Panc1 (cell line): Measurements from ENCODE around the gene APBB2. TPM values are rescaled to one million over a fixed set of nuclear protein-coding genes. Genes with fewer than 3 reads are reported as not detected.

Experiments
- ATAC-seq: fragments of 200-7000 bp; cut with Tn5 transposase; 2 replicates; pipeline ENCODE4 v1.9.1; 2020; ENCODE audit warnings: mild to moderate bottlenecking, moderate library complexity
- BruUV-seq: library from RNA; stranded (reverse); fragments of 400-500 nt; replicated peaks from 2 replicates; lab custom pipeline; 2021; lab: Mats Ljungman, UMichigan
- CTCF ChIA-PET: fragments of 300-600 bp; sonication (Branson Sonifier 250); formaldehyde crosslinking; loops from one replicate; lab custom pipeline; 2022; ENCODE audit warnings: antibody characterized with exemption; lab: Charles Lee
- POLR2A ChIA-PET: fragments of 300-600 bp; sonication (Branson Sonifier 250); formaldehyde crosslinking; loops from one replicate; lab custom pipeline; 2022; ENCODE audit warnings: antibody characterized with exemption; lab: Charles Lee
- DNase-seq: peaks from one replicate; pipeline ENCODE4 v3.0.0-alpha.2; 2010; ENCODE audit warnings: low read depth, low spot score
- H3K27ac ChIP-seq: 2 replicates; pipeline ENCODE4 v1.5.1; 2011; ENCODE audit warnings: mild to moderate bottlenecking, low read length, inconsistent platforms
- H3K27me3 ChIP-seq: fragments of 200-500 bp; sonication (Bioruptor generic); 2 replicates; pipeline ENCODE4 v1.6.0; 2014; ENCODE audit warnings: low read length, inconsistent platforms; ENCODE audit not compliant: control insufficient read depth, insufficient read depth
- H3K36me3 ChIP-seq: fragments of 200-500 bp; sonication (Bioruptor generic); 2 replicates; pipeline ENCODE4 v1.5.1; 2014; ENCODE audit warnings: inconsistent platforms, mild to moderate bottlenecking, low read length, moderate library complexity; ENCODE audit not compliant: control insufficient read depth, insufficient read depth
- H3K4me1 ChIP-seq: 2 replicates; pipeline ENCODE4 v1.5.1; 2011; ENCODE audit warnings: inconsistent platforms, mild to moderate bottlenecking, low read length, moderate library complexity; ENCODE audit not compliant: control insufficient read depth, insufficient read depth
- H3K4me3 ChIP-seq, 2 experiments: 2 replicates each; pipeline ENCODE4 v1.5.1; 2011 to 2012; ENCODE audit warnings: low read depth in 2 of 2, low read length in 2 of 2, mild to moderate bottlenecking in 2 of 2, inconsistent platforms in 1 of 2, moderate library complexity in 1 of 2
- H3K9me3 ChIP-seq: fragments of 200-500 bp; sonication (Bioruptor generic); 2 replicates; pipeline ENCODE4 v1.5.1; 2014; ENCODE audit warnings: low read depth, mild to moderate bottlenecking, inconsistent platforms, low read length, moderate library complexity; ENCODE audit not compliant: control insufficient read depth, insufficient read depth
- CTCF ChIP-seq: fragments of 450-650 bp; IDR thresholded peaks from 2 replicates; pipeline ENCODE4 v1.5.1; 2017; ENCODE audit warnings: mild to moderate bottlenecking
- POLR2AphosphoS5 ChIP-seq: IDR thresholded peaks from 2 replicates; pipeline ENCODE4 v1.6.1; 2012; ENCODE audit warnings: mild to moderate bottlenecking, low read depth, low read length, moderate library complexity
- REST ChIP-seq, 2 experiments: IDR thresholded peaks; 2 replicates each; pipeline ENCODE4 v1.6.1; 2011 to 2012; ENCODE audit warnings: low read depth in 2 of 2, control low read depth in 1 of 2, low read length in 1 of 2, mild to moderate bottlenecking in 1 of 2, moderate library complexity in 1 of 2; ENCODE audit not compliant: insufficient read depth in 1 of 2
- SIN3A ChIP-seq: IDR thresholded peaks from 2 replicates; pipeline ENCODE4 v1.6.1; 2012; ENCODE audit warnings: low read depth, mild to moderate bottlenecking, low read length, moderate library complexity, borderline replicate concordance; ENCODE audit not compliant: insufficient read depth
- TCF7L2 ChIP-seq: IDR thresholded peaks from 2 replicates; pipeline ENCODE4 v1.6.1; 2011; ENCODE audit warnings: mild to moderate bottlenecking, low read depth, low read length, inconsistent platforms
- in situ Hi-C: cut with HindIII; loops from 2 replicates; pipeline ENCODE4 v1.10.0; 2016; ENCODE audit warnings: low sequenced_read_pairs, low pct_unique_long_range_greater_than_20kb
- intact Hi-C: fragments of 100-400 bp; cut with micrococcal nuclease; formaldehyde crosslinking; loops from one replicate; pipeline ENCODE4 v1.10.0; 2022; ENCODE audit not compliant: unreplicated experiment
- total RNA-seq: library from RNA; stranded (reverse); gene quantifications from one replicate; pipeline ENCODE4 v1.2.1, GENCODE V29; 2021; ENCODE audit not compliant: unreplicated experiment

Gene APBB2
- total RNA-seq, 1 experiment from 2014 or later = 27.1 TPM

- intact Hi-C loops = no loop called here
- in situ Hi-C loops = no loop called here
- DNase-seq (no peak), ATAC-seq (no peak)
- no TSS peak for BruUV-seq
- POLR2A ChIA-PET = no interaction called here
- TF ChIP-seq CTCF = no peak
- no peak for TF ChIP-seq REST (IDR thresholded peaks at IDR 0.05; ENCODE audit: insufficient read depth in 1 of 2, low read depth in 2 of 2, low read length in 1 of 2)
- no peak for TF ChIP-seq TCF7L2
- TF ChIP-seq SIN3A = no peak
- TF ChIP-seq POLR2AphosphoS5 = no peak
- Histone ChIP-seq H3K36me3 (no peaks in the 10 kb centered on the region; the same call in 1 of the 2 replicates), H3K27ac (no peak overlapping the region), H3K9me3 (no peaks in the 10 kb centered on the region), H3K4me1 (no peaks in the 10 kb centered on the region), H3K27me3 (no peaks in the 10 kb centered on the region), H3K4me3 (no peak overlapping the region)
- CTCF ChIA-PET = no interaction called here
Observed at GRCh38 chr4:41015016-41015675, 199.2 kb downstream of the APBB2 start.

- DNase-seq = no peak
- TF ChIP-seq POLR2AphosphoS5 (no peak), TCF7L2 (no peak), SIN3A (no peak)
- in situ Hi-C loops = no loop called here
- Histone ChIP-seq H3K9me3 (no peaks in the 10 kb centered on the region), H3K27ac (no peak overlapping the region), H3K27me3 (no peaks in the 10 kb centered on the region), H3K36me3 (no peaks in the 10 kb centered on the region; the same call in 1 of the 2 replicates), H3K4me1 (no peaks in the 10 kb centered on the region), H3K4me3 (no peak overlapping the region)
- CTCF ChIA-PET = no interaction called here
- intact Hi-C loops = no loop called here
- BruUV-seq = no TSS peak
- ATAC-seq = no peak
- POLR2A ChIA-PET = no interaction called here
Observed at GRCh38 chr4:41014158-41014557, 200.2 kb downstream of the APBB2 start.

- no TSS peak for BruUV-seq
- Histone ChIP-seq H3K9me3 (no peaks in the 10 kb centered on the region), H3K27ac (no peak overlapping the region), H3K36me3 (no peaks in the 10 kb centered on the region; the same call in 1 of the 2 replicates), H3K27me3 (no peaks in the 10 kb centered on the region), H3K4me1 (no peaks in the 10 kb centered on the region), H3K4me3 (no peak overlapping the region)
- CTCF ChIA-PET = no interaction called here
- DNase-seq (no peak), ATAC-seq (no peak)
- TF ChIP-seq CTCF (no peak), REST (IDR thresholded peaks at IDR 0.05; ENCODE audit: insufficient read depth in 1 of 2, low read depth in 2 of 2, low read length in 1 of 2) (no peak), SIN3A (no peak), POLR2AphosphoS5 (no peak), TCF7L2 (no peak)
- intact Hi-C loops (no loop called here), in situ Hi-C loops (no loop called here)
- POLR2A ChIA-PET = no interaction called here
Observed at GRCh38 chr4:41013746-41014145, 200.6 kb downstream of the APBB2 start.
